MM.1S (cell line): ENCODE data around the gene ARR3.

ENCODE experiments used
- EZH2 ChIP-seq: fragments of 300-600 bp; sonication (generic); optimal IDR thresholded peaks from 2 replicates; pipeline ENCODE3; 2017; ENCODE audit warnings: low read depth, mild to moderate bottlenecking, antibody characterized with exemption, low read length, mixed read lengths
- EZH2phosphoT487 ChIP-seq: fragments of 300-600 bp; sonication (generic); IDR thresholded peaks from 2 replicates; pipeline ENCODE4 v1.6.1; 2018; ENCODE audit warnings: antibody characterized with exemption, low read length
- TF ChIP-seq, protein P1 (sequence below): fragments of 300-600 bp; sonication (generic); IDR thresholded peaks from 2 replicates; pipeline ENCODE4 v1.5.1; 2016; ENCODE audit warnings: antibody characterized with exemption, low read length, mixed read lengths

DNA sequence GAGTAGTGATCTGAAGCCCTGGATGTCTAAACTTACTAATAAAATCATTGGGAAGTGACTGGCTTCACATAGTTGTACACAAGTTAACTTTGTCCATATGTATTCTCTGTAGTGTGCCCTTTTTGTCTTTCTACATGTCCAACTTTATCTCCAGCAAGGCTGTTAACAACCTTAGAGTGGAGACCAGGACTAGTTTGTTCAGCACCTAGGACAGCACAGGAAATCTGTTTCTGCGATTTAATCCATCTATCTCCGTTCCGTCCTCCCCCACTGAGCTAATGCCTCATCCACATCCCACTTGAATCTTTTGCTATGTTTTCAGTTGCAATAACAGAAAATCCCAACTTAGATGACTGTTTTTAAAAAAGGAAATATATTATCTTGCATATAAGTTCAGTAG, 3.4 kb upstream of the ARR3 start:
- no peak for TF ChIP-seq EZH2phosphoT487
- TF ChIP-seq, protein P1, sequence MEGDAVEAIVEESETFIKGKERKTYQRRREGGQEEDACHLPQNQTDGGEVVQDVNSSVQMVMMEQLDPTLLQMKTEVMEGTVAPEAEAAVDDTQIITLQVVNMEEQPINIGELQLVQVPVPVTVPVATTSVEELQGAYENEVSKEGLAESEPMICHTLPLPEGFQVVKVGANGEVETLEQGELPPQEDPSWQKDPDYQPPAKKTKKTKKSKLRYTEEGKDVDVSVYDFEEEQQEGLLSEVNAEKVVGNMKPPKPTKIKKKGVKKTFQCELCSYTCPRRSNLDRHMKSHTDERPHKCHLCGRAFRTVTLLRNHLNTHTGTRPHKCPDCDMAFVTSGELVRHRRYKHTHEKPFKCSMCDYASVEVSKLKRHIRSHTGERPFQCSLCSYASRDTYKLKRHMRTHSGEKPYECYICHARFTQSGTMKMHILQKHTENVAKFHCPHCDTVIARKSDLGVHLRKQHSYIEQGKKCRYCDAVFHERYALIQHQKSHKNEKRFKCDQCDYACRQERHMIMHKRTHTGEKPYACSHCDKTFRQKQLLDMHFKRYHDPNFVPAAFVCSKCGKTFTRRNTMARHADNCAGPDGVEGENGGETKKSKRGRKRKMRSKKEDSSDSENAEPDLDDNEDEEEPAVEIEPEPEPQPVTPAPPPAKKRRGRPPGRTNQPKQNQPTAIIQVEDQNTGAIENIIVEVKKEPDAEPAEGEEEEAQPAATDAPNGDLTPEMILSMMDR = no peak
- TF ChIP-seq EZH2 = no peak
